Motor neuron (in vitro differentiated cells): Measurements from ENCODE around the gene RTP1. TPM values are rescaled to one million over a fixed set of nuclear protein-coding genes. Genes with fewer than 3 reads are reported as not detected.

Source experiments
- ATAC-seq, 8 experiments: fragments of 200-7000 bp; cut with Tn5 transposase; replicated peaks in 6 of 8; 2 replicates each; pipeline ENCODE4 v1.8.0; 2021; ENCODE audit warnings: mild to moderate bottlenecking in 8 of 8, moderate library complexity in 8 of 8
- H3K27ac ChIP-seq, 2 donors: fragments of 250-450 bp; sonication (Bioruptor Pico); 2 replicates each; pipeline ENCODE4 v1.9.0; 2021; ENCODE audit warnings: antibody characterized with exemption in 2 of 2, mild to moderate bottlenecking in 2 of 2, moderate library complexity in 1 of 2
- H3K4me1 ChIP-seq, 2 donors: fragments of 250-450 bp; sonication (Bioruptor Pico); replicated peaks in 1 of 2; 2 replicates each; pipeline ENCODE4 v1.6.1; 2021; ENCODE audit warnings: antibody characterized with exemption in 2 of 2, mild to moderate bottlenecking in 2 of 2, moderate library complexity in 1 of 2
- H3K4me3 ChIP-seq, 5 donors: fragments of 250-450 bp; sonication (Bioruptor Pico); 2 replicates each; pipeline ENCODE4 v1.9.0; 2021; ENCODE audit warnings: antibody characterized with exemption in 5 of 5, mild to moderate bottlenecking in 5 of 5, moderate library complexity in 4 of 5
- WGBS, 10 experiments: fragments of 450-650 bp; shearing (Covaris generic); methylation state at CpG; one replicate each; pipeline ENCODE4 v1.0.0; 2022; 5-methylcytosine and 5-hydroxymethylcytosine counted together
- in situ Hi-C, 9 experiments: fragments of 400-800 bp; cut with MboI; loops; one replicate each; pipeline ENCODE4 v1.15.0; 2021; ENCODE audit warnings: low sequenced_read_pairs in 9 of 9, low pct_unique_long_range_greater_than_20kb in 2 of 9; ENCODE audit not compliant: unreplicated experiment in 9 of 9
- total RNA-seq, 8 experiments: library from RNA; unstranded; fragments of 300-600 nt; gene quantifications; 2 replicates each; pipeline versions ENCODE4 v1.2.3 to v1.2.4, GENCODE V29; 2022

Gene RTP1
- total RNA-seq, 8 experiments from 2014 or later: 0.15 to 1.1 (median 0.42) TPM; not detected in 1

GRCh38 chr3:187207062-187207461, 9.8 kb downstream of the RTP1 start:
- ATAC-seq: no peak
- H3K4me3 ChIP-seq: no peak overlapping the region

GRCh38 chr3:187207624-187208023, 10.3 kb downstream of the RTP1 start:
- Histone ChIP-seq H3K4me1 (no peaks in the 10 kb centered on the region), H3K27ac (no peak overlapping the region), H3K4me3 (no peak overlapping the region)
- ATAC-seq: no peak
- in situ Hi-C loops: loop anchor here in 6 of 9 experiments (25.0 kb wide), 2 partner anchors 105 to 480 kb away; no protein-coding TSS in a partner anchor

More at GRCh38 chr3:187207062-187207461, 9.8 kb downstream of the RTP1 start:
- H3K4me1 ChIP-seq: no peaks in the 10 kb centered on the region
- WGBS, 10 experiments: 17 to 88% (median 60%) methylated on average over 1 to 2 of the region's 2 CpGs; no CpG with 5 or more reads in 2 of the 10 experiments
- H3K27ac ChIP-seq: no peak overlapping the region
- in situ Hi-C loops: loop anchor here in 6 of 9 experiments (25.0 kb wide), 2 partner anchors 105 to 480 kb away; no protein-coding TSS in a partner anchor

- H3K27ac ChIP-seq: no peak overlapping the region
- 0 to 88% (median 59%) methylated on average over 1 of the region's 1 CpG; no CpG with 5 or more reads in 2 of the 10 experiments for WGBS, 10 experiments
These were observed 10.9 kb downstream of the RTP1 start for GRCh38 chr3:187208159-187208558.

GRCh38 chr3:187209491-187209890, 12.2 kb downstream of the RTP1 start:
- no peaks in the 10 kb centered on the region for H3K4me1 ChIP-seq
- in situ Hi-C loops: loop anchor here in 6 of 9 experiments (25.0 kb wide), 2 partner anchors 103 to 478 kb away; no protein-coding TSS in a partner anchor
- H3K4me3 ChIP-seq: no peak overlapping the region
- no peak for ATAC-seq
- no peak overlapping the region for H3K27ac ChIP-seq

More at GRCh38 chr3:187208159-187208558, 10.9 kb downstream of the RTP1 start:
- in situ Hi-C loops: loop anchor here in 6 of 9 experiments (25.0 kb wide), 2 partner anchors 104 to 479 kb away; no protein-coding TSS in a partner anchor
- Histone ChIP-seq H3K4me1 (no peaks in the 10 kb centered on the region), H3K4me3 (no peak overlapping the region)
- no peak for ATAC-seq

GRCh38 chr3:187210091-187210490, 12.8 kb downstream of the RTP1 start:
- Histone ChIP-seq H3K27ac (no peak overlapping the region), H3K4me1 (no peaks in the 10 kb centered on the region), H3K4me3 (no peak overlapping the region)
- in situ Hi-C loops: loop anchor here in 7 of 9 experiments (10.0 to 25.0 kb wide), 3 partner anchors 102 to 477 kb away; partner anchors contain the start of gene SST (in 1 of the 7)
- no peak for ATAC-seq
- 0 to 100% (median 62%) methylated on average over 1 of the region's 1 CpG for WGBS, 10 experiments

- WGBS, 10 experiments: 43 to 90% (median 73%) methylated on average over 2 to 6 of the region's 6 CpGs
- Histone ChIP-seq H3K4me3 (no peak overlapping the region), H3K4me1 (no peaks in the 10 kb centered on the region), H3K27ac (no peak overlapping the region)
- no peak for ATAC-seq
- in situ Hi-C loops: loop anchor here in 7 of 9 experiments (10.0 to 25.0 kb wide), 3 partner anchors 102 to 477 kb away; partner anchors contain the start of gene SST (in 1 of the 7)
These were observed 13.4 kb downstream of the RTP1 start for GRCh38 chr3:187210545-187211327.

- in situ Hi-C loops: loop anchor here in 7 of 9 experiments (10.0 to 25.0 kb wide), 3 partner anchors 101 to 476 kb away; partner anchors contain the start of gene SST (in 1 of the 7)
- Histone ChIP-seq H3K4me3 (no peak overlapping the region), H3K4me1 (no peaks in the 10 kb centered on the region), H3K27ac (no peak overlapping the region)
- ATAC-seq: peak in 2 of 8 experiments; percentile 80 to 92
- whole genome bisulfite sequencing, 10 experiments: 0 to 75% (median 60%) methylated on average over 1 to 3 of the region's 3 CpGs; no CpG with 5 or more reads in 1 of the 10 experiments
These were observed 14.4 kb downstream of the RTP1 start for GRCh38 chr3:187211532-187212195.

- 10 to 88% (median 77%) methylated on average over 2 to 3 of the region's 3 CpGs; no CpG with 5 or more reads in 3 of the 10 experiments for WGBS, 10 experiments
- H3K27ac ChIP-seq: no peak overlapping the region
- no peak for ATAC-seq
- H3K4me3 ChIP-seq: no peak overlapping the region
- H3K4me1 ChIP-seq: no peaks in the 10 kb centered on the region
- in situ Hi-C loops: loop anchor here in 7 of 9 experiments (10.0 to 25.0 kb wide), 3 partner anchors 100 to 475 kb away; partner anchors contain the start of gene SST (in 1 of the 7)
These were observed 14.9 kb downstream of the RTP1 start for GRCh38 chr3:187212196-187212545.

- Histone ChIP-seq H3K4me3 (no peak overlapping the region), H3K4me1 (no peaks in the 10 kb centered on the region), H3K27ac (no peak overlapping the region)
- in situ Hi-C loops: loop anchor here in 7 of 9 experiments (10.0 to 25.0 kb wide), 3 partner anchors 100 to 475 kb away; partner anchors contain the start of gene SST (in 1 of the 7)
- WGBS, 10 experiments: 0 to 100% (median 47%) methylated on average over 1 to 4 of the region's 4 CpGs; no CpG with 5 or more reads in 2 of the 10 experiments
- peak in 3 of 8 experiments; percentile 14 to 62 (median 38) for ATAC-seq
These were observed 15.4 kb downstream of the RTP1 start for GRCh38 chr3:187212705-187213104.

- 0 to 80% (median 40%) methylated on average over 1 of the region's 1 CpG; no CpG with 5 or more reads in 2 of the 10 experiments for WGBS, 10 experiments
- H3K27ac ChIP-seq: no peak overlapping the region
- no peaks in the 10 kb centered on the region for H3K4me1 ChIP-seq
- H3K4me3 ChIP-seq: no peak overlapping the region
- ATAC-seq: no peak
- in situ Hi-C loops: loop anchor here in 7 of 9 experiments (10.0 to 25.0 kb wide), 3 partner anchors 99 to 474 kb away; partner anchors contain the start of gene SST (in 1 of the 7)
These were observed 16.3 kb downstream of the RTP1 start for GRCh38 chr3:187213616-187214015.

- ATAC-seq: no peak
- 67 to 100% (median 95%) methylated on average over 1 to 5 of the region's 5 CpGs for WGBS, 10 experiments
- Histone ChIP-seq H3K27ac (no peak overlapping the region), H3K4me3 (no peak overlapping the region), H3K4me1 (no peaks in the 10 kb centered on the region)
- in situ Hi-C loops: loop anchor here in 7 of 9 experiments (10.0 to 25.0 kb wide), 3 partner anchors 97 to 472 kb away; partner anchors contain the start of gene SST (in 1 of the 7)
These were observed 18.2 kb downstream of the RTP1 start for GRCh38 chr3:187215460-187215859.

GRCh38 chr3:187222801-187223200, 25.5 kb downstream of the RTP1 start:
- H3K4me1 ChIP-seq: no peaks in the 10 kb centered on the region
- in situ Hi-C loops: loop anchor here in 7 of 9 experiments (10.0 to 25.0 kb wide), 4 partner anchors 90 to 464 kb away; partner anchors contain the start of gene SST (in 1 of the 7)
- ATAC-seq: no peak
- WGBS, 10 experiments: 50 to 82% (median 67%) methylated on average over 1 to 4 of the region's 4 CpGs; no CpG with 5 or more reads in 3 of the 10 experiments
- H3K4me3 ChIP-seq: no peak overlapping the region
- H3K27ac ChIP-seq: no peak overlapping the region
